NB4 (cell line): ENCODE measurements around the gene DDRGK1.

Source experiments
- DNase-seq: peaks from one replicate; pipeline ENCODE4 v3.0.0; 2010; ENCODE audit warnings: low read depth
- H3K4me3 ChIP-seq: one replicate; pipeline ENCODE4 v1.5.1; 2011; ENCODE audit warnings: mild to moderate bottlenecking, low read depth, low read length, moderate library complexity
- MYC ChIP-seq: IDR thresholded peaks from 2 replicates; pipeline ENCODE4 v1.6.1; 2011; ENCODE audit warnings: low read depth, low read length
- POLR2A ChIP-seq: IDR thresholded peaks from 2 replicates; pipeline ENCODE4 v1.6.1; 2011; ENCODE audit warnings: mild to moderate bottlenecking; ENCODE audit not compliant: insufficient read length; ENCODE audit errors: extremely low read depth
- TF ChIP-seq, protein P1 (sequence below): IDR thresholded peaks from one replicate; pipeline ENCODE4 v1.5.1; 2012; ENCODE audit warnings: low read depth, low read length
- TF ChIP-seq, protein P2 (sequence below): IDR thresholded peaks from 2 replicates; pipeline ENCODE4 v1.6.1; 2011; ENCODE audit warnings: low read depth, low read length

Gene DDRGK1

GRCh38 chr20:3203315-3204123 is 963 bp downstream of the DDRGK1 start:
- H3K4me3 ChIP-seq = peak overlapping the region; percentile 94
- TF ChIP-seq, protein P1, sequence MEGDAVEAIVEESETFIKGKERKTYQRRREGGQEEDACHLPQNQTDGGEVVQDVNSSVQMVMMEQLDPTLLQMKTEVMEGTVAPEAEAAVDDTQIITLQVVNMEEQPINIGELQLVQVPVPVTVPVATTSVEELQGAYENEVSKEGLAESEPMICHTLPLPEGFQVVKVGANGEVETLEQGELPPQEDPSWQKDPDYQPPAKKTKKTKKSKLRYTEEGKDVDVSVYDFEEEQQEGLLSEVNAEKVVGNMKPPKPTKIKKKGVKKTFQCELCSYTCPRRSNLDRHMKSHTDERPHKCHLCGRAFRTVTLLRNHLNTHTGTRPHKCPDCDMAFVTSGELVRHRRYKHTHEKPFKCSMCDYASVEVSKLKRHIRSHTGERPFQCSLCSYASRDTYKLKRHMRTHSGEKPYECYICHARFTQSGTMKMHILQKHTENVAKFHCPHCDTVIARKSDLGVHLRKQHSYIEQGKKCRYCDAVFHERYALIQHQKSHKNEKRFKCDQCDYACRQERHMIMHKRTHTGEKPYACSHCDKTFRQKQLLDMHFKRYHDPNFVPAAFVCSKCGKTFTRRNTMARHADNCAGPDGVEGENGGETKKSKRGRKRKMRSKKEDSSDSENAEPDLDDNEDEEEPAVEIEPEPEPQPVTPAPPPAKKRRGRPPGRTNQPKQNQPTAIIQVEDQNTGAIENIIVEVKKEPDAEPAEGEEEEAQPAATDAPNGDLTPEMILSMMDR = no peak
- TF ChIP-seq, protein P2, sequence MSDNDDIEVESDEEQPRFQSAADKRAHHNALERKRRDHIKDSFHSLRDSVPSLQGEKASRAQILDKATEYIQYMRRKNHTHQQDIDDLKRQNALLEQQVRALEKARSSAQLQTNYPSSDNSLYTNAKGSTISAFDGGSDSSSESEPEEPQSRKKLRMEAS = no peak
- no peak for TF ChIP-seq POLR2A
- no peak; the same call in 1 of the 2 replicates for TF ChIP-seq MYC
- peak; percentile 45 for DNase-seq

DNA sequence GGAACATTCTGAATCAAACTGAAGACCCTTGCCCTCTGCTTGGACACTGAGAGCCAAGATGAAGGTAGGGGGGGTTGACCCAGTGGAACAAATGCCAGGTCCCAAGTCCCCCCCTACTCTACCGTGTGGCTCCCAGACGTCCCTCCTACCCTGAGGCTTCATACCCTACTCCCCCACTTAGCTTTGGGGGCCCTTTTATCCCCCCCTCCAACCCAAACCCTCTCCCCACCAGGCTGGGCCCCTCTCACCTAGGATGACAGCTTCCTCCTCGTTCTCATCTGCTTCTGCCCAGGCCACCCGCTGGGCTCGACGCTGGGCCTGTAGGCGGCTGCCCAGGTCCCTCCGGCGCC is 1.5 kb downstream of the DDRGK1 start:
- H3K4me3 ChIP-seq = peak overlapping the region; percentile 94
- DNase-seq = no peak
- TF ChIP-seq, protein P2 = no peak
- TF ChIP-seq, protein P1 = no peak
- TF ChIP-seq MYC (no peak), POLR2A (no peak)

DNA sequence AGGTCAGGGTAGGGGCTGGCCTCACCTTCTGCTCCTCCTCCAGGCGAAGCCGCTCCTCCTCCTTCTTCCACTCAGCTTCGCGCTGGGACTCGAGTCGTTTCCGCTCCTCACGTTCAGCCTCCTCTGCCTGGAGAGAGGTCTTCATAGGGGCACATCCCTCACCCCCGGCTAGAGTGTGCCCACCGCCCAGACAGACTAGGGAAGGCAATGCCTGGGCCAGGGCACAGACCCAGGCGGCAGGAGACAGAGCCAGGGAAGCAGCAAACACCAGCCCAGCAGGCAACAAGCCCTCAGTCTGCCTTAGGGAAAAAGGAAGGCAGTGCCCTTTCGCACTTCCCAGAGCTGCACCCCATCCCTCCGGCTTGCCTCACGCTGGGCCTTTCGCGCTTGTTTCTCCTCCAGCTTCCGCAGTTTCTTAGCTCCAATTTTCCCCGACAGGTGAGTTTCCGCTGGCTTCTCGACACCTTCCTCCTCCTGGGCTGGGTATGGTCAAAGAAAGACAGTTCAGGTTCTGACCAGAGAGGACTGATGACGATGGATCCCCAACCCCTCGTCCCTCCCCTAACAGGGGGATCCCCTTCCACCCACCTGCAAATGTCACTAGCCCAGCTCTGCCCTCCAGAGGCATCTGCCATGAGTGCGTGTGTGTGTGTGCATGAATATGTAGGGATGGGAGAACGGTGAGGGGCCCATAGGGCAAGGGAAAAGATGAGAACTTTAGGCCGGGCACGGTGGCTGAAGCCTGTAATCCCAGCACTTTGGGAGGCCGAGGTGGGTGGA is 4.3 kb downstream of the DDRGK1 start:
- no peak overlapping the region for H3K4me3 ChIP-seq
- TF ChIP-seq MYC (no peak), POLR2A (no peak)
- TF ChIP-seq, protein P2 = no peak
- TF ChIP-seq, protein P1 = no peak
- no peak for DNase-seq

- TF ChIP-seq MYC (no peak), POLR2A (no peak)
- TF ChIP-seq, protein P1 = no peak
- TF ChIP-seq, protein P2 = no peak
- H3K4me3 ChIP-seq = no peak overlapping the region
- DNase-seq = no peak
Observed at GRCh38 chr20:3199206-3199605, 5.3 kb downstream of the DDRGK1 start.

DNA sequence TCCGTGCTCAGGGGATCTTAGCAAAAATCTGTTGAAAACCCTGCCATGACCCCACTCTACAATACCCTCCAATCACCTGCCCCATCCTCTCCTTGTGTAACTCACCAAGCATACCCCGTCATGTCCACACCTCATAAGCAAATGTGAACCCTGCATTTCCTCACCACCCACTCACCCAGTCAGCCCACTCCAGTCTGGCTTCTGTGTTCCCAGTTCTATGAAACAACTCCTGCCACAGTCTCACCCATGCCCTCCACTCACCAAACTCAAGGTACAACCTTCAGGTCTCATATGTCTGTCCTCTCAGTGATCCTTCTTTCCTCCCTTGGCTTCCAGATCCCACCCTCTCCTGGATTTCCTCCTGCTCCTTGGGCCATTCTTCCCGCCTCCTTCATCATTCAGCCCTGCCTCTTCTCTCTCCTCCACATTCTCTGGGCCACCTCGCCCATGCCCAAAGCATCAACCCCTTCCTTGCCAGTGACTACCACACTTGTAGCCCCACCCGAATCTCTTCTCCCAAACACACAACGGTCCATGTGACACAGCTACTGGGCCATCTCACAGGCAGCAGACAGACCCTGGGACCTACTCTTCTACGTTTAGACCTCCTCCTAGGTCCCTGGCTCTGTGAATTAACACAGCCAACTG is 8.8 kb downstream of the DDRGK1 start:
- no peak overlapping the region for H3K4me3 ChIP-seq
- TF ChIP-seq, protein P2 = no peak
- TF ChIP-seq, protein P1 = no peak
- TF ChIP-seq MYC (no peak), POLR2A (no peak)
- no peak for DNase-seq
